Measurements from ENCODE around the gene PTPRA. TPM values are rescaled to one million over a fixed set of nuclear protein-coding genes. Genes with fewer than 3 reads are reported as not detected.

Gene PTPRA
- total and polyA plus RNA-seq, 2 of the 13 experiments (the other 11 are each of a cell fraction or from before 2014, with no cell fraction given): 47.2 to 127 TPM

DNA sequence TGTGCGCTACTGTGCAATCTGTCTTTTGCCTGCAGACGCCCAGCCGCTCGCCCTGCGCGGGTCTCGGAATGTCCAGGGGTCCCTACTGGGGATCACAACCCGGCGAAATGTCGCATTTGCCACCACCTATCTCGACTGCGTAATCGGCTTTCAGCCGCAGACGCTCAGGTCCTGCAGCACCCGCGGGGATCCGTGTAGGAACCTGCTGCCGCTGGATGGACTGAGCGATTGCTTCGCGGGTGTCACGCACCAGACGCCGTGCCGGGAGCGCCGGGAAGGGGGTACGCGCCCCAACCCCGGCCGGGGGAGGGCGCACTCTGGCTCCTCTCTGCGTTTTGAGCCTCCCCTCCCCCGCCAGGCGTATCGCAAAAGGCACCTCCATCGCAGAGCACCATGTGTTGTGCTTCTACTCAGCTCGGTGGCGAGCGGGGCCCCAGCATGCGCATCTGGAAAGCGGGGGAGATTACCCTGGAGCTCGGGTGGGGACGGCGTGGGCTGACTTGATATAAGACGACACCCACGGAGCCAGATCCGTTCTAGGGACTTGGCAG lies 747 bp upstream of the PTPRA start (continued):
- TF ChIP-seq ZNF761 (CRISPR knock-in tag; conservative IDR thresholded peaks at IDR 0.05): no peak; the same call in 1 of the 2 replicates
- TF ChIP-seq ZNF180 (CRISPR knock-in tag; IDR thresholded peaks at IDR 0.05; ENCODE audit: borderline replicate concordance, low read depth): peak; percentile 34; the same call in 1 of the 2 replicates
- TF ChIP-seq, protein P1, sequence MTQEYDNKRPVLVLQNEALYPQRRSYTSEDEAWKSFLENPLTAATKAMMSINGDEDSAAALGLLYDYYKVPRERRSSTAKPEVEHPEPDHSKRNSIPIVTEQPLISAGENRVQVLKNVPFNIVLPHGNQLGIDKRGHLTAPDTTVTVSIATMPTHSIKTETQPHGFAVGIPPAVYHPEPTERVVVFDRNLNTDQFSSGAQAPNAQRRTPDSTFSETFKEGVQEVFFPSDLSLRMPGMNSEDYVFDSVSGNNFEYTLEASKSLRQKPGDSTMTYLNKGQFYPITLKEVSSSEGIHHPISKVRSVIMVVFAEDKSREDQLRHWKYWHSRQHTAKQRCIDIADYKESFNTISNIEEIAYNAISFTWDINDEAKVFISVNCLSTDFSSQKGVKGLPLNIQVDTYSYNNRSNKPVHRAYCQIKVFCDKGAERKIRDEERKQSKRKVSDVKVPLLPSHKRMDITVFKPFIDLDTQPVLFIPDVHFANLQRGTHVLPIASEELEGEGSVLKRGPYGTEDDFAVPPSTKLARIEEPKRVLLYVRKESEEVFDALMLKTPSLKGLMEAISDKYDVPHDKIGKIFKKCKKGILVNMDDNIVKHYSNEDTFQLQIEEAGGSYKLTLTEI (CRISPR knock-in tag; conservative IDR thresholded peaks at IDR 0.05): no peak
- TF ChIP-seq ZNF557 (CRISPR knock-in tag; IDR thresholded peaks at IDR 0.05): peak; percentile 86; the same call in 1 of the 2 replicates
- TF ChIP-seq ZNF709 (CRISPR knock-in tag; IDR thresholded peaks at IDR 0.05): no peak; the same call in 1 of the 2 replicates
- TF ChIP-seq ARID2 (CRISPR knock-in tag; IDR thresholded peaks at IDR 0.05; ENCODE audit: borderline replicate concordance): peak; percentile 77; the same call in 1 of the 2 replicates
- no peak for TF ChIP-seq KAT8 (CRISPR knock-in tag; IDR thresholded peaks at IDR 0.05)
- TF ChIP-seq RARG (CRISPR knock-in tag; IDR thresholded peaks at IDR 0.05; ENCODE audit: low read depth): peak; percentile 72; the same call in 1 of the 2 replicates
- no peak; the same call in 1 of the 2 replicates for TF ChIP-seq ZNF160 (CRISPR knock-in tag; IDR thresholded peaks at IDR 0.05)
- no peak for TF ChIP-seq EP300 (IDR thresholded peaks at IDR 0.05; ENCODE audit: low read depth in 2 of 2, low read length in 2 of 2)
- TF ChIP-seq EP300 (CRISPR knock-in tag; IDR thresholded peaks at IDR 0.05; ENCODE audit: borderline replicate concordance): no peak
- no peak; the same call in 1 of the 2 replicates for TF ChIP-seq ETV6 (CRISPR knock-in tag; conservative IDR thresholded peaks at IDR 0.05)
- no peak for TF ChIP-seq ZFP37 (CRISPR knock-in tag; IDR thresholded peaks at IDR 0.05; ENCODE audit: borderline replicate concordance)
- no peak for TF ChIP-seq ZFP36 (IDR thresholded peaks at IDR 0.05; ENCODE audit: borderline replicate concordance, low read depth, low read length, partially characterized antibody)
- TF ChIP-seq TAF15 (IDR thresholded peaks at IDR 0.05; ENCODE audit: low read depth, low read length, poor library complexity, severe bottlenecking): no peak
- no peak for TF ChIP-seq ZNF253 (CRISPR knock-in tag; IDR thresholded peaks at IDR 0.05; ENCODE audit: borderline replicate concordance)
- no peak for TF ChIP-seq TBX3 (IDR thresholded peaks at IDR 0.05; ENCODE audit: borderline replicate concordance)
- TF ChIP-seq, protein P2, sequence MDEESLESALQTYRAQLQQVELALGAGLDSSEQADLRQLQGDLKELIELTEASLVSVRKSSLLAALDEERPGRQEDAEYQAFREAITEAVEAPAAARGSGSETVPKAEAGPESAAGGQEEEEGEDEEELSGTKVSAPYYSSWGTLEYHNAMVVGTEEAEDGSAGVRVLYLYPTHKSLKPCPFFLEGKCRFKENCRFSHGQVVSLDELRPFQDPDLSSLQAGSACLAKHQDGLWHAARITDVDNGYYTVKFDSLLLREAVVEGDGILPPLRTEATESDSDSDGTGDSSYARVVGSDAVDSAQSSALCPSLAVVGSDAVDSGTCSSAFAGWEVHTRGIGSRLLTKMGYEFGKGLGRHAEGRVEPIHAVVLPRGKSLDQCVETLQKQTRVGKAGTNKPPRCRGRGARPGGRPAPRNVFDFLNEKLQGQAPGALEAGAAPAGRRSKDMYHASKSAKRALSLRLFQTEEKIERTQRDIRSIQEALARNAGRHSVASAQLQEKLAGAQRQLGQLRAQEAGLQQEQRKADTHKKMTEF (CRISPR knock-in tag; IDR thresholded peaks at IDR 0.05): no peak; the same call in 1 of the 2 replicates
- TF ChIP-seq ZNF563 (CRISPR knock-in tag; IDR thresholded peaks at IDR 0.05): peak; percentile 37; the same call in 1 of the 2 replicates
- TF ChIP-seq KDM5A (IDR thresholded peaks at IDR 0.05; ENCODE audit: borderline replicate concordance, low read length): no peak
- TF ChIP-seq SATB2 (CRISPR knock-in tag; IDR thresholded peaks at IDR 0.05): peak; percentile 85; the same call in 1 of the 2 replicates
- TF ChIP-seq, protein P3, sequence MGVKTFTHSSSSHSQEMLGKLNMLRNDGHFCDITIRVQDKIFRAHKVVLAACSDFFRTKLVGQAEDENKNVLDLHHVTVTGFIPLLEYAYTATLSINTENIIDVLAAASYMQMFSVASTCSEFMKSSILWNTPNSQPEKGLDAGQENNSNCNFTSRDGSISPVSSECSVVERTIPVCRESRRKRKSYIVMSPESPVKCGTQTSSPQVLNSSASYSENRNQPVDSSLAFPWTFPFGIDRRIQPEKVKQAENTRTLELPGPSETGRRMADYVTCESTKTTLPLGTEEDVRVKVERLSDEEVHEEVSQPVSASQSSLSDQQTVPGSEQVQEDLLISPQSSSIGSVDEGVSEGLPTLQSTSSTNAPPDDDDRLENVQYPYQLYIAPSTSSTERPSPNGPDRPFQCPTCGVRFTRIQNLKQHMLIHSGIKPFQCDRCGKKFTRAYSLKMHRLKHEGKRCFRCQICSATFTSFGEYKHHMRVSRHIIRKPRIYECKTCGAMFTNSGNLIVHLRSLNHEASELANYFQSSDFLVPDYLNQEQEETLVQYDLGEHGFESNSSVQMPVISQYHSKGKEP (CRISPR knock-in tag; IDR thresholded peaks at IDR 0.05): no peak
- TF ChIP-seq ZFP41 (CRISPR knock-in tag; IDR thresholded peaks at IDR 0.05; ENCODE audit: borderline replicate concordance): no peak
- TF ChIP-seq DR1 (CRISPR knock-in tag; IDR thresholded peaks at IDR 0.05): peak; percentile 50; the same call in 1 of the 2 replicates
